Activated T-helper 9 cell treated with anti-CD3 and anti-CD28 coated beads, Interleukin-2, amount 50 U/mL, for 16 hours (primary cell): ENCODE results near the gene METRNL.
"Not testable (repeated sequence)": the region's sequence is repeated elsewhere in the genome, so short reads cannot be mapped to it uniquely, and the experiment has no call there.

Experiments
- DNase-seq: peaks from one replicate; pipeline ENCODE4 v3.0.0-alpha.2; 2020; ENCODE audit warnings: low read depth

The METRNL gene

GRCh38 chr17:83123896-83124801 is 44.7 kb downstream of the METRNL start:
- DNase-seq, result no peak

- no peak for DNase-seq
These were observed 45.6 kb downstream of the METRNL start for GRCh38 chr17:83124871-83125514.

- no peak for DNase-seq
These were observed 46.3 kb downstream of the METRNL start for GRCh38 chr17:83125515-83126274.

GRCh38 chr17:83126275-83126811 is 46.9 kb downstream of the METRNL start:
- DNase-seq, result no peak

- no peak for DNase-seq
These were observed 48.2 kb downstream of the METRNL start for GRCh38 chr17:83127431-83128160.

- no peak for DNase-seq
These were observed 49.2 kb downstream of the METRNL start for GRCh38 chr17:83128306-83129240.

GRCh38 chr17:83129676-83130075 is 50.3 kb downstream of the METRNL start:
- DNase-seq, result no peak

- DNase-seq, result no peak
These were observed 52.1 kb downstream of the METRNL start for GRCh38 chr17:83131401-83132011.

GRCh38 chr17:83132251-83133081 is 53.1 kb downstream of the METRNL start:
- DNase-seq, result no peak

GRCh38 chr17:83133302-83134121 is 54.1 kb downstream of the METRNL start:
- DNase-seq, result no peak

GRCh38 chr17:83134456-83134855 is 55.0 kb downstream of the METRNL start:
- not testable (repeated sequence) for DNase-seq

GRCh38 chr17:83135692-83136091 is 56.3 kb downstream of the METRNL start:
- no peak for DNase-seq

- DNase-seq, result no peak
These were observed 56.7 kb downstream of the METRNL start for GRCh38 chr17:83136156-83136555.

- DNase-seq, result no peak
These were observed 57.5 kb downstream of the METRNL start for GRCh38 chr17:83136931-83137330.

GRCh38 chr17:83137523-83137922 is 58.1 kb downstream of the METRNL start:
- DNase-seq, result no peak

GRCh38 chr17:83138820-83139219 is 59.4 kb downstream of the METRNL start:
- DNase-seq, result no peak

- not testable (repeated sequence) for DNase-seq
These were observed 60.3 kb downstream of the METRNL start for GRCh38 chr17:83139541-83140248.

GRCh38 chr17:83140249-83140566 is 60.8 kb downstream of the METRNL start:
- not testable (repeated sequence) for DNase-seq
